Activated gamma-delta T cell treated with anti-CD3 and anti-CD28 coated beads, Interleukin-2, amount 50 U/mL, for 16 hours (primary cell): ENCODE measurements around the gene SPATA21.

ENCODE experiments used
- DNase-seq: peaks from one replicate; pipeline ENCODE4 v3.0.0-alpha.2; 2020; ENCODE audit warnings: low read depth

The SPATA21 gene

GRCh38 chr1:16420424-16421118, 16.7 kb downstream of the SPATA21 start:
- peak; percentile 40 for DNase-seq

- DNase-seq: no peak
Measured at GRCh38 chr1:16418823-16419425, 18.3 kb downstream of the SPATA21 start.

DNA sequence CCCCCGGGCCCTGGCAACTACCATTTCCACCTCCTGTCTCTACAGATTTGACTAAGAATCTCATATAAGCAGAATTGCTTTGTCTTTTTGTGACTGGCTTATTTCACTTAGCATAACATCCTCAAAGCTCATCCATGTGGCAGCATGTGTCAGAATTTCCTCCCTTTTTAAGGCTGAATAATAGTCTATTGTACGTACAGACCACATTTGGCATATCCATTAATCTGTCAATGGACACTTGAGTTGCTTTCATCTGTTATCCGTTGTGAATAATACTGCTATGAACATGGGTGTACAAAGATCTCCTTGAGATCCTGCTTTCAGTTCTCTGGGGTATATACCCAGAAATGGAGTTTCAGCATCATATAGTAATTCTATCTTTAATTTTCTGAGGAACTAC, 24.0 kb downstream of the SPATA21 start:
- DNase-seq: no peak

DNA sequence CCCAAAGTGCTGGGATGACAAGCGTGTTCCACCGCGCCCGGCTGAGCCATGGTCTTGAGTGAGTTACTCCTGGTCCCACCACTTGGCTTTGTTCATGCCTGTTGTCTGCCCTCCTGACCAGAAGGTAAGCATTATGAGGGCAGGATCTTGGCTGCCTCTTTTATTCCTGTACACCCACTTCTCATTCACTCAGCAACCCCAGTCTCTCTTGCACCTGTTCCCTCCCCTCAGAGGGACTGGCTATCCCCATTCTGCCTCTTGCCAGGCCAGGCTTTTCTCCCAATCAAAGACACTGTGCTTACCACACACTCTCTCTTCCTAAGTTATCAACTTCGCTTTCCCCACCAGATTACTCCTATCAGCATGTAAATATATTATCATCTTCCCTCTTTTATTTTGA, 26.4 kb downstream of the SPATA21 start:
- no peak for DNase-seq

- DNase-seq: no peak
Measured at GRCh38 chr1:16409536-16410152, 27.6 kb downstream of the SPATA21 start.

- DNase-seq: no peak
Measured at GRCh38 chr1:16406868-16407267, 30.4 kb downstream of the SPATA21 start.

DNA sequence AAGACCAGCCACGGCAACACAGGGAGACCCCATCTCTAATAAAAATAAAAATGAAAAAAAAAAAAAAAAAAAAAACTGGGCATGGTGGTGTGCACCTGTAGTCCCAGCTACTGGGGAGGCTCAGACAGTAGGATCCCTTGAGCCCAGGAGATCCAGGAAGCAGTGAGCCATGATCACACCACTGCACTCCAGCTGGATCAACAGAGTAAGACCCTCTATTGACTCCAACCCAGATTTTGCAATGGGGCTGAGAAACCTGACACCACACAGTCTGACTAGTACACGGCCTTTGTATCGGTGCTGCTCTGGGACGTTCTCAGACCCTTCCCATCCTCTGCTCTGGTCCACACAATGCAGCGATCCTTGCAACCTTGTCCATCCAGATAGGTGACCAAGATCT, 31.8 kb downstream of the SPATA21 start:
- no peak for DNase-seq

- no peak for DNase-seq
Measured at GRCh38 chr1:16402742-16403141, 34.5 kb downstream of the SPATA21 start.

DNA sequence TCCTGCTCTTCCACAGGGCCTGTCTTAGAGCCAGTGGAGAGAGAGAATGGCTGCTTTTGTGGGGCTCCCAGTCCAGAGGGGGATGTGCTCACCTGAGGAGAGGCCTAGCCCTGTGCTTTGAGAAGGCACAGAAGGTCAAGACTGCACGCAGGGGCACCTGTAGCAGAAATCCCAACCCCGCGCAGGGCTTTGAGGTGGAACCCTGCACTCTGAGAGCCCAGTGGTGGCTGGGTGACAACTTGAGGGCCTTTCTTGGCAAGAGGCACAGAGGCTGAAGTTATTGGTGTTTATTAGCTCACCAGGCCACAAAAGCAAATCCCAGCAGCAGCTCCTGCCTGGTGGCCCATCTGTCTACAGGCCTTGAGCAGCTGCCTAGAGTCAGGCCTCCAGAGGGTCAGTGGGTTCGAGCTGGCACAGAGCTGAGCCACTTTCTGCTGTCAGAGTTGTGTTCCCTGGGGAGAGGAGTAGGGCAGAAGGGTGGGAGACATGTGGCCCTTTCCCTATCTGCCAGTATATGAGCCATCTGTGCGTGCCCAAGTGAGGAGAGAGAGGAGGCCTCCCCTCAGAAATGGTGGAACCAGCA, 38.8 kb downstream of the SPATA21 start:
- DNase-seq: no peak

DNA sequence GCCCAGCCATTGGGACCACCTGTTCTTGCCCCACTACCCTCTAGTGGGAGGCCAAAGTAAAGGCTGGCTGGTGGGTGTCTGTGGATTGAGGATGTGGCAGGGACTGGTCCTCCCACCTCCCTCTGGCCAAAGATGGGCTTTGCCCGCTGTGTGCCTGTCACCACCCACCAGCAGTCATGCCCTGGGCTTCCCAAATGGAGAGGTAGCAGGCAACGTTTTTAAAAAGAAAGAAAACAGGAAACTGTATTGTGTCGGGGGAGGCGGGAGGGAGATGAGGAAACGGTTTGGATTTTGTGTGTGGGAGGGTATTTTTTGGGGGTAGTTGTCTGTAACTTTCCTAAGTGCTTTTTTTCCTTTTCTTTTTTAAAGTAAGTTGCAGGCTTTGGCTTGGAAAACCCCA, 40.1 kb downstream of the SPATA21 start:
- DNase-seq: no peak

DNA sequence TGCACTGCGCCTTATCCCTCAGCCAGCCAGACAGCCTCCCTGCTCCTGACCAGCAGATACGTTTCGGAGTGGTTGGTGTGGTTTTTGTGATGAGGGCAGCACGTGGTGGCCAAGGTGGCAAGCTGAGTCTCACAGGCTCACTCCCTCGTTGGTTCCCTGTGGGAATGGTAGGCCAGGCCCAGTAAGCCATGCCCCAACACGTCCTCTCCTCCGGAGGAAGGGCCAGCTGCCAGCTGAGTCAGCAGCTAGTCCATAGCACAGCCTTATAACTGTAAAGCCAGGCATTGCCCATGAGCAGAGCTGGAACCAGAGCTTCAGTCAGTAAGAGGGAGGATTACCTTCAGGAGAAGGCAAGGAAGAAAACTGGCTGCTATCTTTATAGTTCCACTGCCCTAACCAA, 40.6 kb downstream of the SPATA21 start:
- DNase-seq: no peak

DNA sequence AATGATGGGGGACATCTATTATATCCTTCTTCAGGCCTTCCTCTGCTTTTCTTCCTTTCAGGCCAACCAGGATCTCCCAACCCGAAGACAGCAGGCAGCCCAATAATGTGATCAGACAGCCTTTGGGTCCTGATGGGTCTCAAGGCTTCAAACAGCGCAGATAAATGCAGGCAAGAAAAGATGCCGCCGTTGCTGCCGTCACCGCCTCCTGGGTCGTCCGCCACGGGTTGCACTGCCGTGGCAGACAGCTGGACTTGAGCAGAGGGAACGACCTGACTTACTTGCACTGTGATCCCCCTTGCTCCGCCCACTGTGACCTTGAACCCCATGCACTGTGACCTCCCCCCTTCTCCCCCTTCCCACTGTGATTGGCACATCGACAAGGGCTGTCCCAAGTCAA, 42.2 kb downstream of the SPATA21 start:
- no peak for DNase-seq

GRCh38 chr1:16393570-16394521, 43.4 kb downstream of the SPATA21 start:
- no peak for DNase-seq

- DNase-seq: no peak
Measured at GRCh38 chr1:16392740-16393569, 44.3 kb downstream of the SPATA21 start.

GRCh38 chr1:16391411-16391810, 45.8 kb downstream of the SPATA21 start:
- DNase-seq: no peak

DNA sequence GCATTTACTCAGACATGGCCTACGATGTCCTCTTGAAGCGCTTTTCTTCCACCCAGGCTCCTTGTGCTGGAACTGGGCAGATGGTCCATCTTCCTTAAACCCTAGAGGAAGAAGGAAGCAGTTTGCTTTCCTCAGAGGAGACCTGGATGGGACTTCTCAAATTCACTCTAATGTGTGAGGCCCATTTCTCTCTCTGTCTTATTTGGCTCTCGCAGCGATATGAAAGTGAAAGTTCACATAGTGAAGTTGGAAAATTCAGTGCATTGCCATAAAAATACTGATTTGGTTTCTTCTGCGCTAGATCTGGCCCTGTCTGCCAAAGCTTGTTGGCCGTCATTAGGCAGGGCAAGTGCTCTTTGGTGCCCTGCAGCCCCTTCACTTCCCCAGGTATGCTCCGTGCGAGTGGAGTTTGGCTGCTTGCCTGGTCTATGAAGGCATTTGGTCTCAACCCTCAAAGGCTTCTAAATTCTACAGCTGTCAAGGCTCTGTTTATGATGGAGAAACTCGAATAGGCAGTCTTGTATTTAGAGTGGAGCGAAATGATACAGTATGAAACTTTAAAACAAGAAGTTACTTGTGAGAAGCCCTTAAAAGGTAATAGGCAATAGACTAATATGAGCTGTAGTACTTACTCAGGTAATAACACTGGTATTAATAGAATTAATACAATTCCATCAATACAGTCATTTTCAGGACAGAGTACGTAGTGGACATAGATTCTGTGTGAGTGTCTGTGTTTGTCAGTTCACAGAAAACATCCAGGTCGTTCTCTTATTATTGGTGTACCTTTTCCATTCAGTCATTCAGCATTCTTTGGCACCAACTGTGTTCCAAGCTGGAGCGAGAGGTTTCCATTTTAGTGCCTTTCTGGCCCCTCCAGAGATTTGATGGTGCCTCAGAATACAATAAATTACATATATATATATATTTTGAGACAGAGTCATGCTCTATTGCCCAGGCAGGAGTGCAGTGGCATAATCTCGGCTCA, 49.7 kb downstream of the SPATA21 start:
- DNase-seq: no peak

DNA sequence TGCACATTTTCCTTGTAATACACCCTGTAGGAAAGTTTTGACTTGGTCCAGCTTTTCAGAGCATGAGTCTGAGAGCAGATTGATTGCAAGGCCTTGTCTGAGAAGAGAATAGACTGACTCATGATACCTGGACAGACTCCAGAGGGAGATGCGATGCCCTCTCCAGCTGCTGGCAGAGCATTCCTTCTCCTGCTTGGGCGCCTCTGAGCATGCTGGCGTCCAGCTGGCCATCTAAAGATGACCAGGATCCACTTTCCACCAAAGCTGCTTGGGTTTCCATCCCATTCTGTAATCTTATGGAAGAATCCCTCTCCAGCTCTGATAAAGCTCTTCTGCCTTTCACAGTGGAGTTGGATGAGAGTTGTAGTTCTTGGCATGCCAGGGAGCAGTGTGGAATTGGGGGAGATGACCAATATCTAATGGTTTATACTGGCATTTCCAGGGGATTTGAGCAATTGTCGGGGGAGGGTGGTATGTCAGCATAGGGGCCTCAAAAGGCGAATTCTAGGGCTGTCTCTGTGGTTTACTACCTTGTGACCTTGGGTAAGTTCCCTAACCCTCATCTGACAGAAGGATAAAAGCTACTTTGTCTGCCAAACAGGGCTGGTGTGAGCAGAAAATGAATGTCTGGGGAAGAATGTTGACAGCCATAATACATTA, 50.6 kb downstream of the SPATA21 start:
- DNase-seq: no peak

- DNase-seq: no peak
Measured at GRCh38 chr1:16385659-16386453, 51.4 kb downstream of the SPATA21 start.

DNA sequence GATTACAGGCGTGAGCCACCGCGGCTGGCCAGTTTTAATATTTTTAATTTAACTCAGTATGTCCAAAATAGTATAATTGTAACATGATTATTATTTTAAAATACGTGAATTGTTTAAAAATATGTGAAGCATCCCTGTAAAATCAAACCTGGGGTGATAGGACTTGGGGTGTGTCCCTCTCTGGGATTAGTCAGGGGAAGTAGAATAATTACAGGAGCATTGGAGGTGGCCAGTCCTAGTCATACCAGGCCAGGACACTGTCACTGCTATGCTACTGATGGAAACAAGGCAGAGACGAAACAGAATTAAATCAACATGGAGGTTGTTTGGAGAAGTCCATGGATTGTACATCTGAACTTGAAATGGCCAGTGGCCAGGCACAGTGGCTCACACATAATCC, 53.3 kb downstream of the SPATA21 start:
- DNase-seq: no peak
